NCI-H1436 treated with DMSO at 0.1 percent for 48 hours (cell line): ENCODE results near the gene CTRB1.
"Not testable (repeated sequence)": the region's sequence is repeated elsewhere in the genome, so short reads cannot be mapped to it uniquely, and the experiment has no call there.

Experiments
- DNase-seq: peaks from one replicate; lab custom pipeline; 2025; lab: John Stamatoyannopoulos, UW

The CTRB1 gene

DNA sequence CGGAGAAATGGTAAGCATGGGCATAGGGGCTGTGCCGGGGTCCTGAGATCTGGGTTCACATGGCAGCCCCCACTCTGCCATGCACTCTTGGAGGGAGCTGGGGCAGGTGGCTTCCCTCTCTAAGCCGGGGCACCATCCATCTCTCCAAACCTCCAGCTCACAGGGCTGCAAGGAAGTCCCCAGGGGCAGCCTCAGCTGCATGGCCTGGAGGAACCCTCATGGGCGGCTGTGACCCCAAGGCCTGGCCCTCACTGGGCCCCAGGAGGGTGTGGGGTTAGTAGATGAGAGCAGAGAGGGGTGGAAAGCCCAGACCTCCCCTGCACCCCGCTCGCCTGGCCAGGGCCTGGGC lies 14.4 kb upstream of the CTRB1 start:
- no peak for DNase-seq

DNA sequence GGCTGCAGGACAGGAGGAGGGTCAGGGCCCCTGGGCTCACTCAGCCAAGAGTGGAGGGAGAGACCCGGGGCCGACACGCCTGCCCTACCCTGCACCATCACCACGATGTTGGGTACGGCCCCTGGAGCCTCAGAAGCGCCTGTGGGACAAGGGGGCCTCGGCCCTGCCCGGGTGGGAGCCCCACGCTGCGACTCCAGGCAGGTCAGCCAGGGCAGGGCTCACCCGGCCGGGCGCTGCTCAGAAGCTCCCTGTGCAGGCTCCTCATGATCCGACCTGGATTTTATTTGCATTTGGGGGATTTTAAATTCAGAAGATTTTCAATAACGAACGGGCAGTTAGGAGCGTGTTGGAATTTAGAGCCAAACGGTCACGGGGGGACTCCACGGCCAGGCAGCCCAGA lies 13.9 kb upstream of the CTRB1 start:
- DNase-seq: not testable (repeated sequence)

DNA sequence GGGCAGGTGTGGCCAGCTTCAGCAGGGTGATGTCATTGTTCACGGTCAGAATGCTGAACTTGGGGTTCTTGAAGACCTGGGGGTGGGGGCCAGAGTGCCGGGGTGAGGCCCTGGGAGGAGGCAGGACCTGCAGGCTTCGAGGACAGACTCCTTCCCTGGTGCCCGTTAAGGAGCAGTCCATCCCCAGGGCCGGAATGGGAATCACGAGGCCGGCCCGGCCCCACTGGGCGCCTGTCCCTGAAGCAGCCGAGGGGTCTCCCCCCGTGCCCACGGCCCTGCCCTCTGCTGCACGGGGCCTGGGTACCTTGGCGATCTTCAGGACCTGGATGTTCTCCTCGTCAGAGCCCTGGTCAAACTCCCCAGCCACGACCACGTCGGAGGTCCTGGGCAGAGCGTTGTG lies 13.3 kb upstream of the CTRB1 start:
- DNase-seq: not testable (repeated sequence)

DNA sequence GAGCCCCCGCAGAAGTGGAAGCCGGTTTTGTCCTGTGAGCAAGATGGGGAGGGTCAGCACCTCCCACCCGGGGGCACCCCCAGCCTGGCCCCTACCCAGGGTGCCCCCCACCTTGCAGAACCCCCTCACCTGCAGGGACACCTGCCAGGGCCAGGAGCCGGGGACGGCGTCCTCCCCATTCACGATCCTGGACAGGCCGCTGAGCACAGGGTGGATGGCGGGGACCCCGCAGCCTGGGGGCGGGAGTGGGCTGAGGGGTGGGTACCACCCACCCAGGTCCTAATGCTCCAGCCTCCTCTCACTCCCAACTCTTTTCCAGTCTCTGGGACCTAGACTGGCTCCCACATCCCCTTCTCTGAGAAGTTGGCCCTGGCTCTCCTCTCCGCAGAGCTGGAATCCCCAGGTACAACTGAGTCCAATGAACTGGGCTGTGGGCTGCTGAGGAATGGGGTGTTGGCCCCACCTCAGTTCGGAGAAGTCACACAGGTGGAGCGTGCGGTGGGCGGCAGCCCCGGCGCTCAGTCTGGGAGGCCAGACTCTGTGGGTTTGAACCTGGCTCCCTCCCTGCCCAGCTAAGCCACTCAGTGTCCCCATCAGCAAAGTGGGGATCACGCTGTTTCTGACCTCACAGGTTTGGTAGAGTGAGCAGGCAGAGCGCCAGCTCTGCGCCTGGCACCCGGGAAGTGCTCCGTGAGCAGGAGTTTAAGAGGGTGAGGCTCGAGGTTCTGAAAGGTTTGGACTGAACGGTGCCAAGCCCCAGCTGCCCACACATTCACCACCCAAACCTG lies 12.6 kb upstream of the CTRB1 start:
- DNase-seq: not testable (repeated sequence)

DNA sequence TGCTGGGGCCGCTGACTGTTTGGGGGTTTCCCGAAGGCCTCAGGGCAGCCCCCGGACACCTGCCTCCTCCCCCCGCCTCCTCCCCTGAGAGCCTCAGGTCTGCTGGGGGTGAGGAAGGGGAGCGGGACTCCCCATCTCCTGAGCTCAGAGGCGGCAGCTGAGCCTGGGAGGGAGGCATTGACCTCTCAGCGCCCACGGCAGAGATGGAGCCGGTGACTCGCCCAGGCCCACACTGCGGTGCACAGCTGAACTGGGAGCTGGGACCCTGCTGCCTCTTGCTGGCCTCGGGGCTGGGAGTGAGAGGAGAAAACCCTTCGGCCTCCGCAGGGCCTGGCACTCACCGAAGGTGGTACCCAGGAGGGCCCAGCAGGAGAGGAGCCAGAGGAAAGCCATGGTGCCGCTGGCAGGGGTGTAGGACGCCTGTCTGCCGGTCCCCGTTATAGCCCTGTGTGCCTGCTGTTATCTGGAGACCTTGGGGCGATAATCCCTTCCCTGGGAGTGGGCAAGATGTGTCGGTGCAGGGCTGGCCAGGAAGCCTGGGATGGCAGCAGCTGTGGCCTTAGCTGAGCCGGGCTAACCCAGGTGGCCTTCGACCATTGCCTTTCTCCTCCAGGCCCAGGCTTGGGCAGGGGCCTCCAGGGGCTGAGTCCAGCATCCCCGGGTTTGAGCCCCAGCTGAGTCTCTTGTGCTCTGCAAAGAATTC lies 11.9 kb upstream of the CTRB1 start, which contains the start of gene CTRB2:
Gene CTRB2, minus strand, starts transcription at position 413 of the 703 bp plus-strand sequence. Its CDS starts 20 bp downstream, at position 393.
- no peak for DNase-seq

DNA sequence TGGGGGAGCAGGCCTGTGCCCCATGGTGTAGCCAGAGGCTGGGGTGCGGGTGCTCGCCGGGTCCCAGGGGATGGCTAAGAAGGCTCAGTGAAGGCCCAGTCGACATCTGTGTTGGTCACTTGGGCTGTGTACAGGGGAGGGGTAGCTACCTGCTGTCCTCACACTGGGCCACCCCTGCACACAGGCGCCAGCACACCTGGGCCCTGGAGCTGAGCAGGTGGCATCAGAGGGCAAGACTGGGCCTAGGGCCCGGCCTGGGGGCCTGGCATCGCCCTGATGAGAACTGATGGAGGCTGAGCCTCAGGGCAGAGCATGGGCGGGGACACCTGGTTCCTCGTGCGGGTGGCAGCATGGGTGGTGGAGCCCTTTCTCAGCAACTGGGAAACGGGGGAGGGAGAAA lies 11.0 kb upstream of the CTRB1 start:
- no peak for DNase-seq

DNA sequence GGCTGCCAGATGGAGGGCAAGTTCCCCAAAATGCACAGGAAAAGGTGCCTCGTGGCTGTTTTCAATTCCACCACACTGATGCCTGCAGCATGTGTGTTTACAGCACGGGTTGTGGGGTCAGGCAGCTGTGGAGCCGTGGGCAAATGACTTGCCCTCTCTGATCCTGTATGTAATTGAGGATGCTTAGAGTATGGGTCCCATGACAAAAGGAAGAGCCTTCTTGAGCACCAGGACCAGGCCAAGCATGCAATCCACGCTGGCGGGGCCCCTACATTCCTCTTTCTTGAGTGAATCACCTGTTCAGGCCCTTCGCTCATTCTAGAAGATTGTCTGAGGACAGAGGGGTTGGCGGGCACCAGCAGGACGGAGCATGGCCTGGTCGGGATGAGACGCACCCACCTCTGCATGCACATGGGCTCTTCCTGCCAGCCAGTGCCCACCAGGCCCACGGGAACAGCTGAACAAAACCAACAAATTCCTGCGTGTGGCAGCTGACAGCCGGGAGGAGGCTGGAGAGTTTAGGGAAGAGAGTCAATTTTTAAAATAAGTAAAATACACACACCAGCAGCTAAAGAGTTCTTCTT lies 10.5 kb upstream of the CTRB1 start:
- DNase-seq: no peak

DNA sequence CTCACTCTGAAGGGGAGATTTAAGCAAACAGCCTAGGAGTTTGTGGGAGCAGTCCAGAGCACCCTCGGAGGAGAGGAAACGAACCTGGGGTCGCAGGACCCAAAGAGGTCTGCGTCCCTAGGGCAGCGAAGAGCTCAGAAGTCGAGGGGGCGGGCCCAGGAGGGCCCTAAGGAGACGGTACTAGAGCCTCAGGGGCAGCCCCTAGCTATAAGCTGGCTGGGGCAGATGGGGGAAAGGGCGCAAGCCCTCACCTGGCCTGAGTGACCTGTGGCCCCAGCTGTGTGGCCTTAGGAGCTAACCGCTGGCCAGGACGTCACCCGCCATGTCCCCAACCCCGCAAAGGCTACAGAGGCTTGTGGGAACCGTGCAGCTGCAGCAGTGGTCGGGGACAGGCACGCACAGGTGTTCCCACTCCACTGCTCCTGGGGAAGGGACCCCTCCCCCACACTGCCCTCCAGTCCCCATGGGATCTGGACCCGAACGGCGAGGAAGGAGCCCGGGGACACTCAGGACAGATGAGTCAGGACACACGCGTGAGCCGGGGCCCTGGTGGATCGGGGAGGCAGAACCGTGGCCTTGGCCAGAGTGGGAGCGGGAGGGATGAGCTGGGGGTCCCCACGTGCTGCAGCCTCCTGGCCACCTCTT lies 9.8 kb upstream of the CTRB1 start:
- no peak for DNase-seq

DNA sequence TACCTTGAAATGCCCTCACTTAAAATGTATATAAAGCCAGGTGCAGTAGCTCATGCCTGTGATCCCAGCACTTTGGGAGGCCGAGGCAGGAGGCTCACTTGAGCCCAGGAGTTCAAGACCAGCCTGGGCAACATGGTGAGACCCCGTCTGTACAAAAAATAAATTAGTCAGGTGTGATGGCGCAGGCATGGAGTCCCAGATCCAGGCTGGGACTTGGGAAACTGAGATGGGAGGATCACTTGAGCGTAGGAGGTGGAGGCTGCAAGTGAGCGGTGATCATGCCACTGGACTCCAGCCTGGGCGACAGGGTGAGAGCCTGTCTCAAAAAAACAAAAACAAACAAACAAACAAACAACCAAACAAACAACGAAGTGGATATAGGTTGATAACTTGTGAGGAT lies 9.3 kb upstream of the CTRB1 start:
- DNase-seq: not testable (repeated sequence)

DNA sequence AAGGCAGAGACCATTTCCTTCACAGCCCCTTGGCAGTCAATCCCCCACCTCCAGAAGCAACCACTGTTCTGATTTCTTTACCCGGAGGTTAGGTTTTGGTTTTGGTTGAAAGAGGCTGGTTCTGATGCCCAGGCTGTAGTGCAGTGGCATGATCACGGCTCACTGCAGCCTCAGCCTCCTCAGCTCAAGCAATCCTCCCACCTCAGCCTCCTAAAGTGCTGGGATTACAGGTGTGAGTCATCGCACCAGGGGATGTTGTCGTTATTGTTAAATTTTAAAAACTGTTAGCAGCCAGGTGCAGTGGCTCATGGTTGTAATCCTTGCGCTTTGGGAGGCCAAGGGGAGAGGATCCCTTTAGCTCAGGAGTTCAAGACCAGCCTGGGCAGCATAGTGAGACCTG lies 8.8 kb upstream of the CTRB1 start:
- no peak for DNase-seq

DNA sequence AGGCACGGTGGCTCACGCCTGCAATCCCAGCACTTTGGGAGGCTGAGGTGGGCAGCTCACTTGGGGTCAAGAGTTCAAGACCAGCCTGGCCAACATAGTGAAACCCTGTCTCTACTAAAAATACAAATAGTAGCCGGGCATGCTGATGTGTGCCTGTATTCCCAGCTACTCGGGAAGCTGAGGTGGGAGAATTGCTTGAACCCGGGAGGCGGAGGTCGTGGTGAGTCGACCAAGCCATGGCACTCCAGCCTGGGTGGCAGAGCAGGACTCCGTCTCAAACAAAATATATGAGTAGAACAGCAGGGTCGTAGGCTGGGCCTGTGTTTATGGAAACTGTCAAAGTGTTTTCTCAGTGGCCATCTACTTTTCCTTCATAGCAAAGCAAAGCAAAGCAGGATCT lies 7.5 kb upstream of the CTRB1 start:
- DNase-seq: not testable (repeated sequence)

DNA sequence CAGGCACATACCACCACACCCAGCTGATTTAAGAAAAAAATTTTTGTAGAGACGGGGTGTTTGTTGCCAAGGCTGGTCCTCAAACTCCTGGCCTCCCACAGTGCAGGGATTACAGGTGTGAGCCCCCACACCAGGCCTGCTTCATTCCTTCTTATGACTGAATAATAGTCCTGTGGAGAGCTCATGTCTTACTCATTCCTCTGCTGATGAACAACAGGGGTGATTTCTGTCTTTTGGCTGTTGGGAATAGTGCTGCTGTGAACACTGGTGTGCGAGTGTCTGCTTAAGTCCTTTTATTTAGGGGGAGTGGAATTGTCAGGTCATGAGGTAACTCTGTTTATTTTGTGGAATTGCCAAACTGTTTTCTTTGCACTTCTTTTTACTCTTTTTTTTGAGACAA lies 2.7 kb upstream of the CTRB1 start:
- no peak for DNase-seq

DNA sequence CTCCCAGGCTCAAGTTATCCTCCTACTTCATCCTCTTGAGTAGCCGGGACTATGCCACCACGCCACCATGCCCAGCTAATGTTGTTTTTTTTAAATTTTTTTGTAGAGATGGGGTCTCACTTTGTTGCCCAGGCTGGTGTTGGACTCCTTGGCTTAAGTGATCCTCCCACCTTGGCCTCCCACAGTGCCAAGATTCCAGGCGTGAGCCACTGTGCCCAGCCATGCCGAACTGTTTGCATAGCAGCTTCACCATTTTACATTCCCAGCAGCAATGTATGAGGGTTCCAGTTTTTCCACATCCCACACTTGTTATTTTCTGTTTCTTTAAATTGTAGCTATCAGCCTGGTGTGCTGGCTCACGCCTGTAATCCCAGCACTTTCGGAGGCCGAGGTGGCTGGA lies 2.2 kb upstream of the CTRB1 start:
- DNase-seq: no peak

DNA sequence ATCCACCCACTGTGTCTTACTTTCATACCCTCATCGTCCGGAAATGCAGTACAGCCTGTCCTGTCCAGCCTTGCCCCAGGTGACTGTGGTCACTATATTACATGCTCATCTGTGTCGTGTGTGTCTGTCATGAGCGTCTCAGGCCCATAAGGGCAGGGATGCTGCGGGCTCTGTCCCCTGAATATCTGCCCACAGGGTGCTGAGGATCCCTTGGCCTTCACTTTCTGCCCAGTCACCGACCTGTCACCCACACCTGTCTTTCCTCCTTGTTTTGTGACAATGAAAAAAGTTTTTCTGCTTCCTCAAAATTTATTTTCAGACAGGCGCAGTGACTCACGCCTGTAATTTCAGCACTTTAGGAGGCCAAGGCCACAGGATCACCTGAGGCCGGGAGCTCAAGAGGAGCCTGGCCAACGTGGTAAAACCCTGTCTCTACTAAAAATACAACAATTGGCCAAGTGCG lies 1.4 kb upstream of the CTRB1 start:
- no peak for DNase-seq

DNA sequence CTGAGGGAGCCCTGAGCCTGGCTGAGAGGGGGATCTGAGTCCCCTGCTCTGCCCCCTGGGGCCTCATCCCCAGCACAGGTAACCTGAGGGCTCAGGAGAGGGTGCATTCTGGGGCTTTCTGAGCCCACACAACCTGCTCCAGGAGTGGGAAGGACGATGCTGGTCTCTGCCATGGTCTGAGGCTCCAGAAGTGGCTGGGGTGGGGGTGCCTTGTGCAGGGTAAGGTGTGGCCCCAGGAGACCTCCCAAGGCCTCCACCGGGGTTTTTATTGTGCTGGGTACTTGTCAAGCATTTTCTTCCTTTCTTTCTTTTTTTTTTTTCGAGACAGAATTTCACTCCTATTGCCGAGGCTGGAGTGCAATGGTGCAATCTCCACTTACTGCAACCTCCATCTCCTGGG lies 300 bp downstream of the CTRB1 start:
- no peak for DNase-seq

DNA sequence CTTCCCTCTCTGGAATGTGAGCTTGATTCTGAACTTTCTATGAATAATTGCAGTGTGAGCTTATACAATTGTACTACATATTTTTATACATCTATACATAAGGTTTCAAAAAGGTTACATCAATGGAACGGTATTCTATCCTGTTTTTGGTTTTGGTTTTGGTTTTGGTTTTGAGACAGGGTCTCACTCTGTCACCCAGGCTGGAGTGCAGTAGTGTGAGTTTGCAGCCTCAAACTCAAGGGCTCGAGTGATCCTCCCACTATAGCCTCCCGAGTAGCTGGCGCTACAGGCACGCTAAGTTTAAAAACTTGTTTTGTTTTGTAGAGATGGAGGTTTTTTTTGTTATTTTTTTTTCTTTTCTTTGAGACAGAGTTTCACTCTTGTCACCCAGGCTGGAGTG lies 1.1 kb downstream of the CTRB1 start:
- no peak for DNase-seq

DNA sequence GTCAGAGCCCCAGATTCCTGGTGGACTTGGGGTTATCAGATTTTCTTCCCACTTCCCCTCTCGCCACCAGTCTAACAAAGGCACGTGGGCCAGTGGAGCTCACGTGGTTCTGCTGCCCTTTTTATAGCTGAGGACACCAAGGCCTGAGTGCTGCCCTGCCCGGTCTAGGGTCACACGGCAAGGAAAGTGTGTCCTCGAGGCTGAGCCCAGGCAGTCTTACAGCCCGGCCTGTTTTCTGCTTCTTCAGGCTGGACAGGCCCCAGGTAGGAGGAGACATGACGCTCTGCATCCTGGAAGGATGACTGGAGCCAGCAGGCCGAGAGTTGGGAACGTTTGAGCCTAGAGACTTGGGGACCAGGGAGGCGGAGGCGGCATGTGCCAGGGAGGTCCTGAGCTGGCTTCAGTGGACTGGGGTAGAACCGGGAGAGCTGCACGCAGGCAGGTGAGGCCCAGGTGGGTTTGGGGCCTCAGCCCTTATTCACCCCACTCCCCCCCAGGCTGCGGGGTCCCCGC lies 3.5 kb downstream of the CTRB1 start:
- no peak for DNase-seq

DNA sequence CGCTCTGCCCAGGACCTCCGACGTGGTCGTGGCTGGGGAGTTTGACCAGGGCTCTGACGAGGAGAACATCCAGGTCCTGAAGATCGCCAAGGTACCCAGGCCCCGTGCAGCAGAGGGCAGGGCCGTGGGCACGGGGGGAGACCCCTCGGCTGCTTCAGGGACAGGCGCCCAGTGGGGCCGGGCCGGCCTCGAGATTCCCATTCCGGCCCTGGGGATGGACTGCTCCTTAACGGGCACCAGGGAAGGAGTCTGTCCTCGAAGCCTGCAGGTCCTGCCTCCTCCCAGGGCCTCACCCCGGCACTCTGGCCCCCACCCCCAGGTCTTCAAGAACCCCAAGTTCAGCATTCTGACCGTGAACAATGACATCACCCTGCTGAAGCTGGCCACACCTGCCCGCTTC lies 4.3 kb downstream of the CTRB1 start:
- not testable (repeated sequence) for DNase-seq

DNA sequence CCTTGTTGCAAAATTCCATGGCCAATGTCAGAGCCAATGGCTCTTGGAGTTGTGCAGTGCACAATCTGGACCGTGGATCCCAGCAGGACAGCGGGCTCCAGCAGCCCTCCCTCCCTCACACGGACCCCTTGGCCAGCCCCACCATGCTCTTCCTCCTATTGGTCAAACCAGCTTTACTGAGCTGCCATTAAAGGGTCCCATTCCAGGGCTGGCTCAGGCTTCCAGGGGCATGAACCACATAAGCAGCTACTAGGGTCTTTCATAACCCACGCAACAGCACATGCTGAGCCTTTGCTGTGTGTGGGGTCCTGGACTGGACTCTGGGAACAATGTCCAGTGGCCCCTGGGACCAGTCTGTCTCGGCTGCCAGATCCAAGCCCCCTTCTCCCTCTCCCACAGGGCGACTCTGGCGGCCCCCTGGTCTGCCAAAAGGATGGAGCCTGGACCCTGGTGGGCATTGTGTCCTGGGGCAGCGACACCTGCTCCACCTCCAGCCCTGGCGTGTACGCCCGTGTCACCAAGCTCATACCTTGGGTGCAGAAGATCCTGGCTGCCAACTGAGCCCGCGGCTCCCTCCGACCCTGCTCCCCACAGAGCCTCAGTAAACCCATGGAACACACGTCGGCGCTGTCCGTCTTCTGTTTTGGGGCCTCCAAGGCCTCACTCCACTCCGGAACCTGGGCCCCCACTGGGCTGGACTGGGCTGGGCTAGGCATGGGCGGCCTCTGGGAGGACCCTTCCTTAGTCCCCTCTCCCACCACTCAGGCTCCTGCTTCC lies 5.7 kb downstream of the CTRB1 start:
- no peak for DNase-seq

DNA sequence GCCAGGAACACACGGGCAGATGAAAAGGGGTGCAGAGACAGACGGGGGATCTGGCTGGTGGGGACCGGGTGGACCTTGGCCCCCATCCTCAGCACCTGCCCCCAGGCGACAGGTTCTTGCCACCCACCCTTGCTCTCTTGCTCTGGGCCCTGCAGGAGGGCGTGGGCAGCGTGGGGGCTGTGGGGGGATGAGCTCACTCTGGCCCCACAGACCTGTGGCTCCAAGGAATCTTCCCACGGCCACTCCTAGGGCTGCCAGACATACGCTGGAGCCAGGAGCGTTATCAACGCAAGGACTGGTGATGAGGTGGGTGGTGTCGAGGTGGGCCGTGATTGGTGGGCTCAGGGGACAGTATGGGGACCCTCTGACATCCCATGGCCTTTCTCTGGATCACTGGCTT lies 6.3 kb downstream of the CTRB1 start:
- no peak for DNase-seq

DNA sequence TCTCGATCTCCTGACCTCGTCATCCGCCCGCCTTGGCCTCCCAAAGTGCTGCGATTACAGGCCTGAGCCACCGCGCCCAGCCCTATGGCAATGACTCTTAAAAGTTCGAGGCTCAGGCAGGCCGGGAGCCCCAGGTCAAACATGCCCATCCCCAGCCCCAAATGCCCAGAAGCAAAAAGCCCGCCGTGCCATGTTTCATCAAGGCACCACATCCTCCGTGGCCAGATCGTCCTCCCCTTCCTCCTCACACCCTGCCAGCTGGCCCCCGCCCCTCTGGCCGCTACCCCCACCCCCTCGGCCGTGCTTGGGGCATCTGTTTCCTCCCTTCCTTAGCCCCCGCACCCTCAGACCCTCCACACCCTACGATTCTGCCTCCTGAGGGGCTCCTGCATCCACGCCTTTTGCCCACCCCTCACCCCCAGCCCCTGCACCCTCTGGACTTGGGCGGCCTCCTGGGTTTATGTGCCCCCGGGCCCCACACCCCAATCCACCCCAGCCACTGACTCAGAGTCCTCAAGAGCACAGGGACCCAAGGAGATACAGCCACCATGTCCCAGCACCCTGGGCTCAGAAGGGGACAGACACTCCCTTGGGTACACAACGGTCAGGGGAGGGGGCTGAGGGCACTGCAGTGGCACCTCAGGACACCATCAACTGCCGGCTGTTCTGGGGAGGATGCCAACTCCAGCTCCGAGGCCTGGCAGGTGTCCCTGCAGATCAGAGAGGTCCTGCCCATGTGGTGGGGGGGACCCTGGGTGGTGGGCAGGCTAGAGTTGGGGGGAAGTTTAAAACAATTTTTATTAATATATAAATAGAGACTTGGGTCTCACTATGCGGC lies 7.1 kb downstream of the CTRB1 start:
- no peak for DNase-seq
